Motor neuron (in vitro differentiated cells): ENCODE measurements around the gene MFNG. TPM values are rescaled to one million over a fixed set of nuclear protein-coding genes. Genes with fewer than 3 reads are reported as not detected.

Experiments used
- ATAC-seq, 8 experiments: fragments of 200-7000 bp; cut with Tn5 transposase; replicated peaks in 6 of 8; 2 replicates each; pipeline ENCODE4 v1.8.0; 2021; ENCODE audit warnings: mild to moderate bottlenecking in 8 of 8, moderate library complexity in 8 of 8
- H3K27ac ChIP-seq, 2 donors: fragments of 250-450 bp; sonication (Bioruptor Pico); 2 replicates each; pipeline ENCODE4 v1.9.0; 2021; ENCODE audit warnings: antibody characterized with exemption in 2 of 2, mild to moderate bottlenecking in 2 of 2, moderate library complexity in 1 of 2
- H3K4me1 ChIP-seq, 2 donors: fragments of 250-450 bp; sonication (Bioruptor Pico); replicated peaks in 1 of 2; 2 replicates each; pipeline ENCODE4 v1.6.1; 2021; ENCODE audit warnings: antibody characterized with exemption in 2 of 2, mild to moderate bottlenecking in 2 of 2, moderate library complexity in 1 of 2
- H3K4me3 ChIP-seq, 5 donors: fragments of 250-450 bp; sonication (Bioruptor Pico); 2 replicates each; pipeline ENCODE4 v1.9.0; 2021; ENCODE audit warnings: antibody characterized with exemption in 5 of 5, mild to moderate bottlenecking in 5 of 5, moderate library complexity in 4 of 5
- WGBS, 10 experiments: fragments of 450-650 bp; shearing (Covaris generic); methylation state at CpG; one replicate each; pipeline ENCODE4 v1.0.0; 2022; 5-methylcytosine and 5-hydroxymethylcytosine counted together
- in situ Hi-C, 9 experiments: fragments of 400-800 bp; cut with MboI; loops; one replicate each; pipeline ENCODE4 v1.15.0; 2021; ENCODE audit warnings: low sequenced_read_pairs in 9 of 9, low pct_unique_long_range_greater_than_20kb in 2 of 9; ENCODE audit not compliant: unreplicated experiment in 9 of 9
- total RNA-seq, 8 experiments: library from RNA; unstranded; fragments of 300-600 nt; gene quantifications; 2 replicates each; pipeline versions ENCODE4 v1.2.3 to v1.2.4, GENCODE V29; 2022

MFNG gene
- total RNA-seq, 8 experiments from 2014 or later, result 2.5 to 8.6 (median 6.9) TPM; not detected in 4

DNA sequence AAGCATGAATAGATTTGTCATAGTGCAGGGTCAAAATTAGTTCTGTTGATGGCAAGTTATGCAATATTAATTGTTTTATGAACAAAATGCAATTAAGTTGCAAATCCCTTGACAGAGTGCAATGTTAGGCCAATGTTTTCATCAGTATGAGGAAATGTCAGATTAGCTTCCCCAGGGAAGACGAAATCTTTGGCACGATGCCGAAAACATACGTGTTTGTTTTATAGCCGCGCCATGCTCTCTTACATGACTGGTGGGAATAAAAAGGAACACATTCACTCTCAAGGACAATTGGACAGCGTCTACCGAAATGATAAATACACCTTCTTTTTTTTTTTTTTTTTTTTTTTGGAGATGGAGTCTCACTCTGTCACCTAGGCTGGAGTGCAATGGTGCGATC is 27.0 kb downstream of the MFNG start:
- no peak overlapping the region for H3K27ac ChIP-seq
- no peak for ATAC-seq
- H3K4me3 ChIP-seq, result no peak overlapping the region
- in situ Hi-C loops, result loop anchor here in 5 of 9 experiments (5.0 to 10.0 kb wide), 3 partner anchors 134 to 144 kb away; no protein-coding TSS in a partner anchor
- H3K4me1 ChIP-seq, result peaks cover 36 to 38% of the 10 kb centered on the region in 2 donors
- 59 to 100% (median 74%) methylated on average over 2 to 9 of the region's 9 CpGs; no CpG with 5 or more reads in 1 of the 10 experiments for WGBS, 10 experiments

DNA sequence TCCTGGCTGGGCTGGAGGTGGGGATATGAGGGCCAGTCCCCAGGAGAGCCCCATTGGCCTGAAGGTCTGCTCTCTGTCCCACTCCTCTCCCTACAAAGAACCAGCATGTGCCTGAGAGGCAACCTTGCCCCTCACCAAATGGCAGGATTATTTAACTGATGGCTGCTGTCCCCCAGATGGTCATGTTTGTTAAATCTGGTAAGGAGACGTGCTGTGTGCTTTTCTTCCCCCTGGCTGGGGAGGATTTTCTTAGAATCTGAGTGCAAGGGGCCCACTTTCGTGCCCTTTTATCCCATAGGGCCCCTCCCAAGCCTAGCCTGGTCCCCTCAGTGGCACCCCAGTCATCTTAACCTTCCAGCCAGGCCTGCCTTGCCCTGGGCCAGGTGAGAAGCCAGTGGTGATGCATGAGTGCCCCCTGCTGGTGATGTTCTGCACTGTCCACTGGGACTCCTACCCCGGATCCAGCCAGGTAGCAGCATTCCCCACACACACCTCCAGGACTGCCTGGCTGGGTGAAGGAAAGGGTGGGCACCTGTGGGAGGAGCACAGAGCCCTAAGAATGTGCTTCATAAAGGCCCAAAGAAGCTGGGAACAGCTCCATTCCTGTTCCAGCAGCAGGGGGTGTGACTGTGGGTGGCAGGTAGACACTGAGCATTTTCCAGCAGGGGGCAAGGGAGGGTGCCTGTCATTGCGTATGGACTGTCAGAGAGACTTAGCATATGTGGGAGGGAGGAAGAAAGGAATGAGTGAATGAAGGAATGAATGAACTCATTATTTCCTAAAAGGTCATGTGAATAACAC is 28.9 kb downstream of the MFNG start:
- in situ Hi-C loops, result loop anchor here in 5 of 9 experiments (5.0 to 10.0 kb wide), 3 partner anchors 132 to 142 kb away; no protein-coding TSS in a partner anchor
- peak; percentile 66 to 99 (median 77) for ATAC-seq
- peaks cover 27 to 28% of the 10 kb centered on the region in 2 donors for H3K4me1 ChIP-seq
- WGBS, 10 experiments, result 0 to 43% (median 0%) methylated on average over 1 to 3 of the region's 4 CpGs; no CpG with 5 or more reads in 5 of the 10 experiments
- H3K4me3 ChIP-seq, result no peak overlapping the region
- H3K27ac ChIP-seq, result no peak overlapping the region

DNA sequence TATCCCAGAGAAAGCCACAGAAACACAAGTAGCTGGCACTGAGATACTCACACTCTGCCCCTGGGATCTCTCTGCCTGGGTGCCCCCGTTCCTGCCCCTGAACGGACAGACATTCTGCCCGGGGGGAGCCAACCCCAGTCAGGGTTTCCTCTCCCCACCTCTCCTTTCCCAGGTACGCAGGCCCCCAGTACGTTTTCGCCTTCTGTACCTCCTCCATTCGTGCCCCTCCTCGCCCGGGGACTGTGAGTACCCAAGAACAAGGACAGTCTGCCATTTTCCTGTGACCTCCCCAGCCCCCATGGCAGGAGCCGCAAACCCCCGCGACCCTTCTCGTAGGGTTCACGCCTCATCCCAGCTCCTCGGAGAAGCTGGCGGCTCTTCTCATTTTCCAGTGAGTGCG is 29.8 kb downstream of the MFNG start:
- H3K4me3 ChIP-seq, result no peak overlapping the region
- peaks cover 19 to 20% of the 10 kb centered on the region in 2 donors for H3K4me1 ChIP-seq
- WGBS, 10 experiments, result 24 to 100% (median 90%) methylated on average over 1 to 4 of the region's 17 CpGs; no CpG with 5 or more reads in 4 of the 10 experiments
- H3K27ac ChIP-seq, result no peak overlapping the region
- in situ Hi-C loops, result loop anchor here in 5 of 9 experiments (5.0 to 10.0 kb wide), 3 partner anchors 132 to 142 kb away; no protein-coding TSS in a partner anchor
- ATAC-seq, result no peak

DNA sequence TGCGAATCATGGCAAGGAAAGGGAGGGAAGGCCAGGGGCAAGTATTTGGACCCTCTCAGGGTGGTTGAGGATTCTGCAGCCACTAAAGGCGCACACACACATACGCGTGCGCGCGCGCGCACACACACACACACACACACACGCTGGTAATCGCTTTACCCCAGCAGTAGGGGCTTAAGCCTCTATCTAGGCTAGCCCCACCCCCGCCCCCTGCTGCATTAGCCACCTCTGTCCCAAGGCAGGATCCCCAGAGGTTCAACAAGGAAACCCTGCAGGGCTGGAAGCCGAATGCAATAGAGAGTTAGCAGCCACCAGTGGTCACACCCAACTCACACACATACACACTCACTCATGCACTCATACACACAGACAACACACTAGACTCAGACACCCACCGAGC is 30.3 kb downstream of the MFNG start:
- Histone ChIP-seq H3K4me1 (peaks cover 19 to 20% of the 10 kb centered on the region in 2 donors), H3K27ac (no peak overlapping the region), H3K4me3 (no peak overlapping the region)
- in situ Hi-C loops, result loop anchor here in 5 of 9 experiments (5.0 to 10.0 kb wide), 3 partner anchors 131 to 141 kb away; no protein-coding TSS in a partner anchor
- ATAC-seq, result no peak
- WGBS, 10 experiments, result 0 to 60% (median 33%) methylated on average over 1 of the region's 14 CpGs; no CpG with 5 or more reads in 7 of the 10 experiments

DNA sequence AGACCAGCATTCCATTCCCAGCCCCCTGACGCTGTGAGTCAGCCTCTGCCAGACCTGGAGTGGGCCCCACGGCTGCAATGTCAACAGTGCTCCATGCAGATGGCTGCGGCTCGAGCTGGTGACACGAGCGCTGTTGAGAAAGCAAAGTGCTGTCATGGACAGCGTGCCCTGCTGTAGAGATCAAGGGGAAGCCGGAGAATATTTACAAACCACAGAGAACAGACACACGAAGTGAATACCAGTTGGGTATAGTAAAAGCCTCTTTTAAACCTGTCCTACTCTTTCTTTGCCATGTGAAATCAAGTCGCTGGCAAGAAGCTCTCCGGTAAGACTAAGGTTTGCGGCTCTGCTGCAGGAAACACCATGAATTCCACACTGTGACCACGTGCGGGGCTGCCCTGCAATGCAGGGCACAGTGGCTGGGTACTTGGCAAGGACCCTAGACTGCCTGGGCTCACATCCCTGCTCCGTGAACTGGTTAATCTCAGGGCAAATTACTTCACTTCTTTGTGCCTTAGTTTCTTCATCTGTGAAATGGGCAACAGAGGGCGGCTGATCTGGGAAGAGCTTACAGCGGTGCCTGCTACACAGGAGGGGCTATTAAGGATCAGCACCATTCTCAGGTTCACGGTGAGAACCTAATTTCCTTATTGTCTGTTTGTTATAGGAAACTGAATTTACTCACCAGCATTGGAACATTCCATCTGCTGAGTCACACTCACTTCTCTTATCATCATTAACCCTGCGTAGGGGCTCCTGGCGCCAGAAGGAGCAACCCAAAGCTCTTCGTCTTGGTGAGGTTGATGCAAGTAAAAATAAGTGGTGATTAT is 31.1 kb downstream of the MFNG start:
- Histone ChIP-seq H3K4me1 (peaks cover 24 to 27% of the 10 kb centered on the region in 2 donors), H3K27ac (no peak overlapping the region), H3K4me3 (no peak overlapping the region)
- peak; percentile 18 to 95 (median 75) for ATAC-seq
- WGBS, 10 experiments, result 0 to 80% (median 27%) methylated on average over 1 to 10 of the region's 21 CpGs; no CpG with 5 or more reads in 1 of the 10 experiments
- in situ Hi-C loops, result loop anchor here in 6 of 9 experiments (5.0 to 10.0 kb wide), 3 partner anchors 130 to 140 kb away; no protein-coding TSS in a partner anchor

DNA sequence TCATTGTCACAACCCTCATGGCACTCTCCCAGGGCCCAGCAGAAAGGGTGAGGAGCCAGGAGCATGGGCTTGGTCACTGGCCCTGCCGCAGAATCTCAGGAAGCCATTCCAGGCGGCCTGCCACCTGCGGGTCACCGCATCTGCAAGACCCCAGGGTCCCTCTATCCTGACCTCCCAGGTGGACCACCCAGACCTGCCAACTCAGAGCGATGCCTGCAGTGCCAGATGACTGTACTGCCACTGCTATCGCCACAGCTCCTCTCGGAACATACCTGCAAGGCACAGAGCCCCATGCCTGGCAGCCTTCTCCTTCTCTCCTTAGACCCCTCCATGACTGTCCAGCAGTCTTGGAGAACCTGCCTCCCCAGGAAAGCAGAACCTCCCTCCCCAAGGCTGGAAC is 32.5 kb downstream of the MFNG start:
- peaks cover 38 to 39% of the 10 kb centered on the region in 2 donors for H3K4me1 ChIP-seq
- H3K27ac ChIP-seq, result no peak overlapping the region
- WGBS, 10 experiments, result 80 to 100% (median 89%) methylated on average over 1 to 5 of the region's 7 CpGs; no CpG with 5 or more reads in 7 of the 10 experiments
- no peak for ATAC-seq
- in situ Hi-C loops, result loop anchor here in 5 of 9 experiments (5.0 to 10.0 kb wide), 3 partner anchors 129 to 139 kb away; no protein-coding TSS in a partner anchor
- H3K4me3 ChIP-seq, result no peak overlapping the region

DNA sequence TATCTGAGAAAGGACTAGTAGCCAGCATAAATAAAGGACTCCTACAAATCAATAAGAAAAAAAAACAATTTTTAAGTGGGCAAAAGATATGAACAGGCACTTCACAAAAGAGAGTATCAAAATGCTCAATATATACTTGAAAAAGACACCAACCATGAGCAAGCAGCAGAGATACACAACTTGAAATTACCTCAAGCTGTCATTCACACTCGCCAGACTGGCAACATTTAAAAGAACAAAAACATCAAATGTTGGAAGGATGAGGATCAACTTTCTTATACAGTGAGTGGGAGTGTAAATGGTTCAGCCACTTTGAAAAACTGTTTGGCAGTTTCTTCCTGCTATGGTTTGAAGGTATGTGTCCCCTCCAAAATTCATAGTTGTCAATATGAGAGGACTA is 35.0 kb downstream of the MFNG start:
- H3K4me3 ChIP-seq, result no peak overlapping the region
- no peak for ATAC-seq
- in situ Hi-C loops, result loop anchor here in 5 of 9 experiments (5.0 to 10.0 kb wide), 3 partner anchors 126 to 136 kb away; no protein-coding TSS in a partner anchor
- H3K27ac ChIP-seq, result no peak overlapping the region
- H3K4me1 ChIP-seq, result peaks cover 48 to 53% of the 10 kb centered on the region in 2 donors
- WGBS, 10 experiments, result 0 to 100% (median 80%) methylated on average over 1 of the region's 1 CpG; no CpG with 5 or more reads in 1 of the 10 experiments

DNA sequence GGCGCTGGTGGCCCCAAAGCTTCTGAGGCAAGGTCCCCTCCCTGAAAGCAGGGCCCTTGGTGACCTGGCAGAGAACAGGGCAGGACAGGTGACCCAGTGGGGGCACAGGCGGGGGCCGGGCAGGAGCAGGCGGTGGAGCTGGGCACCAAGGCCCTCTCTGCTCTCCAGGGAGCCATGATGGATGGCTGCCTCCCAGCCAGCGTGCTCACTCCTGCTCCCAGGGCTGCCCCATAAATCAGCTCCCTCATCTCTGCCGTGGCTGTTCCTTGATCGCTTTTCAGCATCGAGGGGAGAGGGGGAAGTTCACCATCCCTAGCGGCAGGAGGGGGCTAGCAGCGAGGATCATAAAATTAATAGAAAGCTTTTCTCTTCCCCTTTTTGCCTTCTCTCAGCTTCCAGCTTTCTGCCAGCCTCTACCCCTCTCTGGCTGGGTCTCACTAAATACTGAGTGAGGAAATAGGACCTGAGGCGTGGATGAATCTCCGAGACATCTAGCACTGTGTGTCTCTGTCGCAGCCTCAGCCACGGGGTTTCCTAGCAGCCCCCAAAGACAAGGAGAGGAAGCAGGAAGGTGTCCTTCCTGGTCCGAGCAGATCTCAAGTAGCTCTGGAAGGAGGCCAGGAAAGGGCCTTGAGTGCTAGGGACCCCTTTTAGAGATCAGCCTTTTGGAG is 36.7 kb downstream of the MFNG start:
- H3K27ac ChIP-seq, result peak overlapping the region; percentile 66 to 82
- ATAC-seq, result peak in 5 of 8 experiments; percentile 93 to 97 (median 95)
- no peak overlapping the region for H3K4me3 ChIP-seq
- H3K4me1 ChIP-seq, result peaks cover 32 to 38% of the 10 kb centered on the region in 2 donors
- WGBS, 10 experiments, result 26 to 86% (median 43%) methylated on average over 1 to 9 of the region's 15 CpGs; no CpG with 5 or more reads in 6 of the 10 experiments
- in situ Hi-C loops, result loop anchor here in 5 of 9 experiments (5.0 to 10.0 kb wide), 3 partner anchors 125 to 135 kb away; no protein-coding TSS in a partner anchor

DNA sequence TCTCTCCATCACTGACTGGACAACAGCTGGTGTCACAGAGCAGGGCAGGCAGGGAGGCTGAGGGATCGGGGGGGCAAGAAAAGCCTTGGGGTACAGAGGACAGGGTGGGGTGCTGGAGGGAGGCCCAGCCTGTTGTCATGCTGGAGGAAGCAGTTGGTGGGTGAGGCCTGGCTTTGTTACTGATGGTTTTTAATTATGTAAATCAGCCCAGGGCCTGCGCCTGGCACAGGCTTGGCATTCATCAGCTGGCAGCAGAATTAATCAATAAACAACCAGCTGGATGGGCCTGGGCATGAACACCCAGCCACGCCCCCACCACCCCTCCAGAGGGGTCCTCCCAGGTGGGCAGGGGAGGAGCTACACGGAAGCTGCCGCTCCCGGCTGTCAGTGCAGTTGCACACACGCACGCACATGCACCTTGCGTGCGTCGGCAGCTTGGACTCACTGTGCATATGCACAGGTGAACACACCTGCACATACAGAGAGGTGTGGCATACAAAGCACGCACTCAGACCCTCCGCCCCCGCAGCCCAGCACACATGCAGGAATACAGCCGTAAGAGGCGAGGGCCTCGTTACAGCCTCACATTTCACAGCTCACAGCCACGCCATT is 37.6 kb downstream of the MFNG start:
- peak in 5 of 8 experiments; percentile 31 to 55 (median 42) for ATAC-seq
- in situ Hi-C loops, result no loop called here

DNA sequence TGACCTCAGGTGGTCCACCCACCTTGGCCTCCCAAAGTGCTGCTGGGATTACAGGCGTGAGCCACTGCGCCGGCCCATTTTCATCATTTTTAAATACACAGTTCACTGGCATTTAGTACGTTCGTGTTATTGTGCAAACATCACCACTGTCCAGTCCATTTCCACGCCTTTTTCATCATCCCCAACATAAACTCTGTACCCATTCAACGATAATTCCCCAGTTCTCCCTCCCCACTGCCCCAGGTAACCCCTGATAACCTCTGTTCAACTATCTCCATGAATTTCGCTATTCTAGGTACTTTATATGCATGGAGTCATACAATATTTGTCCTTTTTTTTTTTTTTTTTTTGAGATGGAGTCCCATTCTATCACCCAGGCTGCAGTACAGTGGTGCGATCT is 40.7 kb downstream of the MFNG start:
- Histone ChIP-seq H3K4me3 (no peak overlapping the region), H3K4me1 (peaks cover 37 to 47% of the 10 kb centered on the region in 2 donors), H3K27ac (no peak overlapping the region)
- in situ Hi-C loops, result no loop called here
- no peak for ATAC-seq
- WGBS, 10 experiments, result 39 to 100% (median 75%) methylated on average over 1 to 8 of the region's 9 CpGs; no CpG with 5 or more reads in 4 of the 10 experiments

More for the DNA sequence above, 37.6 kb downstream of the MFNG start:
- peak overlapping the region; percentile 66 to 82 for H3K27ac ChIP-seq
- peaks cover 32 to 38% of the 10 kb centered on the region in 2 donors for H3K4me1 ChIP-seq
- no peak overlapping the region for H3K4me3 ChIP-seq
- WGBS, 10 experiments, result 40 to 76% methylated on average over 1 to 5 of the region's 18 CpGs; no CpG with 5 or more reads in 8 of the 10 experiments

DNA sequence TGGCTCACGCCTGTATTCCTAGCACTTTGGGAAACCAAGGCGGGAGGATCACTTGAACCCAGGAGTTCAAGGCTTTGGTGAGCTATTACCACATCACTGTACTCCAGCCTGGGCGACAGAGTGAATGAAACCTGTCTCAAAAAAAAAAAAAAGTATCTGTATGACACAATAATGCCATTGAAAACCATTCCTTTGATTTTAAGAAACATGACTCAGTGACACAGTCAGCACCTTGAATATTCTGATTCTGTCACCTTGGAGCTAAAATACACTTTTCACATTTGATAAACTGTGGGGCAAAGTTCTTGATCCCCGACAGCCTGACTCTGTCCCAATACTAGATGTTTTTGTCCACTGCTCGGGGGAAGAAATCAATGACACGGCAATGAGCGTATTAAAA is 42.2 kb downstream of the MFNG start:
- in situ Hi-C loops, result no loop called here
- no peak overlapping the region for H3K27ac ChIP-seq
- H3K4me1 ChIP-seq, result peaks cover 22 to 38% of the 10 kb centered on the region in 2 donors
- no peak for ATAC-seq
- 53 to 100% (median 89%) methylated on average over 1 to 7 of the region's 7 CpGs; no CpG with 5 or more reads in 1 of the 10 experiments for WGBS, 10 experiments
- no peak overlapping the region for H3K4me3 ChIP-seq
